GM19035 (cell line): ENCODE results near the gene CHST11.

ENCODE experiments used
- ATAC-seq: cut with Tn5 transposase; IDR thresholded peaks from one replicate; pipeline ENCODE4 v1.9.1; 2021; ENCODE audit not compliant: unreplicated experiment

CHST11 gene

DNA sequence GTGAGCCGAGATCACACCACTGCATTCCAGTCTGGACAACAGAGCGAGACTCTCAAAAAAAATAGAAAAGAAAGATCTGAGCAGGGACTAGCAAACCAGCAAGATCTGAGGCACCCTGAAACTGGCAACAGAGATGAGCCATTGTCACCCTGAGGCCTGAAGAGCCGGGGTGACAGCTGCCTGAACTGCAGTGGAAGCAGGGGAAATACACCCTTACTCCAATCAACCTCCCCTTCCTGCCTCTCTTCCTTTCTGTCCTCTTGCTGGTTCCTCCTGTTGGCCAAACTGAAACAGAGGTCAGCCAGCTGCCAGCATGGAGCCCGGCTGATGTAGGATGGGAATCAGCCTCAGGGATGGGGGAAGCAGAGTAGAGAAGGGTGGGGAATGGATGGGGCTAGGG, 192.0 kb downstream of the CHST11 start:
- no peak for ATAC-seq

DNA sequence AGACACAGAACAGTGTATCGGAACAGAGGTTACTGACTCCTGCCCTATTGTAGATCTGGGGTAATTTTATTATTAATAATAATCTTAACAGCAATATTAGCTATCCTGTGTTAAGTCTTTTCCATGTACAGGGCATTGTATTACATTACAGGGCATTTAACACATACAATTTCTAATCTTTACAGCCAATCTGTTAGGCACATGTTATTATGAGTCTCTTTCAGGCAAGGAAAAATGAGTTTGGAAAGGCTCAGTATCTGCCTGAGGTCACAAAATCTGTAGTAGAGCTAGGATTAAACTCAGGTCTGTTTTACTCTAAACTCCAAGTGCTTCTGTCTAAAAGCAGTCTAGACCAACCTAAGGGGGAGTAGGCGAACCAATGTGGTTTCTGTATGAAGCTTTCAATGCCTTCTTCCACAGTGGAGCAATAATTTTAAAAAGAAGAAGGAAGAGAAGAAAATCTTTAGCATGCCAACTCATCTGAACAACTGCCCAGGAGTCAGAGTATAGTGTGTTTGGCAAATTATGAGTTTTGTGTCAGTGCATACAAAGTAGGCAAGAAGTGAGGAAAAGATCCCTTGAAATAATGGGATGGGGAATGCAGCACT, 192.6 kb downstream of the CHST11 start:
- ATAC-seq = no peak

DNA sequence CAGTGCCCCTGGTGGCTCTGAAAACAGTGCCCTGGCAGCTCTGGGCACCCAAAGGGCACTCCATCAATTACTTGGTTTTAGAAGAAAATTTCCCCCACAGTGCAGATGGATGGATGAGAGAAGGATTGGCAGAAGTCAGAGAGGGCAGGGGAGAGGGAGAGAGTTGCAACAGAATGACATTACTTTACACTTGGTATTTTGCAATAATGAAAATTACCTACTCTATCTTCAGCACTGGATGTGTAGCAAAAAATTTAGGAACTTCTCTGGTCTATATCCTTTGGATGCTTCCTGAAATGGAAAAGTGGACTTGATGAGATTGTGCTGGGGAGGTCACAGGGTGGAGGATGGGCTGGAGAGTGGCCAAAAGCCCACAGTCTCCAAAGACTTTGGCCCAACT, 193.2 kb downstream of the CHST11 start:
- ATAC-seq = no peak

DNA sequence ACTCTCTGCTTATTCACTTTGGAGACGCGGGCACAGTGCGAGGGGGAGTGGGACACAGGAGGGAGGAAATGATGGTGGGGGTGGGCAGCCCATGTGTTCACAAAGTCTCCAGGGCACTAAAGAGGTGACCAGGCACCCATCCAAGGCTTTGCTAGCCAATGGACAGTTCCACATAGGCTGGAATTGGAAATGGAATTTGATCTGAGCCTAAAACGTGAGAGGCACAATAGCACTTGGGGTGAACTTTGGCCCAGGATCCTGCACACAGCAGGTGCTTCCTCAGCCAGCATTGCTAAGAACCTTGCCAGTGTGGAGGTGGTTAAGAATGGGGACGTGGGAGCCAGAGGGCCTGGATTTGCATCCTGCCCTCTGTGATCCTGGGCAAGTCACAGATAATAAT, 193.8 kb downstream of the CHST11 start:
- ATAC-seq = no peak

DNA sequence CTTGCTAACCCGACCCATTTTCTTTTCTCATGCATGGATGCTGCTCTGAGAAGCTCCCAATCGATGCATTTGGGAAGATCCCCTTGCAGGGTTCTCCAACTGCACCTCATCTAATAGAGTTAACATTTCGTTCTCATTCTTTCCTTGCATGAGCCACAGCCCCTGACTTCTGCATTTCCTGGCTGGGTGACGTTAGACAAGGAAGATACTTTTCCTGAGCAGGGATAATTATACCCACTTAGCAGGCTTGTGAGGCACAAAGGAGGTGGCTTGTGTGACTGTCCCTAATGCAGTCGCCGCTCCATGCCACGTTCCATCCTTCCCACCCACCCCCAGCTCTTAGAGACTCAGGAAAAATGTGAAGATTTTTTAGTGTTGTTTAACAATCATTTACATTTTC, 195.1 kb downstream of the CHST11 start:
- ATAC-seq = no peak

DNA sequence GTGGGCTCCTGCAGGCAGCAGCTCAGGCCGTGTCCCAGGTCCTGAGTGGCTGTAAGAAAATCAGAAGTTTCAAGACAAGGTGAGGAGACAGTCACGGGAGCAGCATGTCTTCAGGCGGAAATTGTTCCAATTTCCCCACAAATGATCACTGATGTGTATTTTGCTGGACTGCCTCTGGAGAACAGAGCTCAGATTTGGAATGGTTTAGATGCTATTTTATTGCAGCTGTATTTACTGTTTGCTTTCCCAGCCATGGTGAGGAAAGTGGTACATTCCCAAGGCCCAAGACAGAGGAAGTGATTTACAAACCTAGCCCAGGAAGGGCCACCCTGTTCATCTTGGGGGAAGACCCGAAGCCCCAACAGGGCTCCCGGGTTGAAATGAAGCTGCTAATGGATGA, 195.6 kb downstream of the CHST11 start:
- no peak for ATAC-seq

DNA sequence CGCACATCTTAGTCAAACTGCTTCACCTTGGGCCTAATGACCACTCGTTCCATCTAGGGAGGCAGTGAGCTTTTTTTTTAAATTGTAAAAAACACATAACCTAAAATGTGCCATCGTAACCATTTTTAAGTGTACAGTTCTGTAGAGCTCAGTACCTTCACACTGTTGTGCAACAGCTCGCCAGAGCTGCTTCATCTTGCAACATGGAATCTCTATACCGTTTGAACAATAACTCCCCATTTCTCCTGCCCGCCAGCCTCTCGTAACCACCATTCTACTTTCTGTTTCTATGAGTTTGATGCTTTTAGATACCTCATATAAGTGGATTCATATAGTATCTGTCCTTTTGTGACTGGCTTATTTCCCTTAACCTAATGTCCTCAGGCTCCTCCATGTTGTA, 196.2 kb downstream of the CHST11 start:
- no peak for ATAC-seq

DNA sequence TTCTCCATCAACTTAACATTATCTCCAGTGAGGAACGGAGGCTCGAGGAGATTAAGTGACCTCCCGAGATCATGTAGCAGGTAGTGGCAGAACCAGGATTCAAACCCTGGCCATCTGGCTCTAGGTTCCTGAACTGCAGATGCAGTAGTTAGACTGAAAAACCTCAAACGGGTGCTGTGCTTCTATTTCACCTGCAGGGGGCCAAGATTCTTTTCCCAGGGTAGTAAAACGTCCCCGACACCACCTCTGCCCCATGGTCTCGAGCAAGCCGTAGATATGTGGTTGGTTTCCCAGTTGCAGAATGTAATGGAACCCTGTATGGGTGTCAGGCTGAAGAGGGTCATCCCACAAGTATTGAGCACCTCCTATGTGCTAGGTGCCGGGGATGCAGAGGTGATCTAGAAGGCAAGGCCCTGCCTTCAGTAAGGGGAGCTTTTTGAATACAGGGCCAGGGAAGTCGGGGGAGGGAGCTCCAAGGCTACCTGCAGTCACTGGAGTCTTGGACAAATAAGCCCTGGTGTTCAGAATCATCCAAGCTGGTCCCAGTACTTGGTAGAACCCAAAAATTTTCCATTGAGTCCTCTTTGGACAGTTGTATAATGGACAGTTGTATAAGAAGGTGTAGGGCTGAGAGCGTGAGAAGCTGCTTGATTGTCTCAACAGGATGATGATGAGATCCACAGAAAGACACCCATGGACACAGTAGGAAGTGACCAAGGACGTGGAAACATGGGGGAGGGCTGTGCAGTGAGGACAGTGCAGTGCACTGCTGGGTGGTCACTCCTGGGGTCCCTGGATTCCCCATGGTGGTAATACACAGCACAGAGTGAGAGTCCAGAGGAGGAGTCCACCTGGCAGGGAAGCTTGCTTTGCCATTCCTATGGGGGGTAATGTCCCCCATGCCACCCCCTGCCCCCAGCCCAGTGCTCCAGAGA, 197.2 kb downstream of the CHST11 start:
- no peak for ATAC-seq

DNA sequence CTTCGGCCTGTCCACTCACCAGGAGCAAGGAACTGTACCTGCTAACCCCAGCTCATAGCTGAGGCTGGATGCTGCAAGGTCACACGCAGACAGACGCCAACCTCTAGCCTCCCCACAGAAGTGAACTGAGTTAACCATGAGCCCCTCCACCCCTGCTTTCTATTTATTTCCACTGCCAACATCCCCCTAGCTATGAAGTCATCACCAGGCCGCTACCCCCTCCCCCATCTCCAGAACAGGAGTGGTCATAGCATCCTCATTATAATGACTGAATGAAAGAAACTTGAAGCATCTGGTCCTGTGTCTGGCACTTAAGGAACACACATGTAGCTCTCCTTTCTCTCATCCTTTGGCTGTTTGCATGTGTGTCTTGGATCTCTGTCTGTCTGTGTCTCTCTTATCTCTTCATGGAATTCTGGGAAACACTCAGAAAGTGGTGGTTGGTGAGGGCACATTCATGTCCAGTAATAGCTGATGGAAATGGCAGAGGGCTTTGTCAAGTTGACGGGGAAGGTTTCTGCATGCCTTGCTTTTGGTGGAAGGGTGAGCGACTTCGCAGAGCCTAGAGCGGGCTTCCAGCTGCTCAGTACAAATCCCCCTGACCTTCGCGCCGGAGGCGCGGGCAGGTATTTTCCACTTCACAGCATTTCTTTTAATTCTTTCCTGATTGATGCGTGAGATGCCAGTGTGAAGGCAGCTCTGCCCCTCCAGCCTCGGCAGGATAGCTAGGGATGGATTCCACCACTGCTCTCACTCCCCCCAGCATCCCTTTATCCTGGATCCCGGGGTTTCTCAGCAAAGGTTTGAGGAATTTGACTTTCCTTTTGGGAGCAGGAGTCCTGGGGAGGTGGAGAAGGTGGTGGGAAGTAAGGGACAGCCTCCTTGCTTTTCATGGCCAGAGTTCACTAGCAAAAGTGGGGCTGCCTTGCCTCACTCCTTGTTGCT, 198.2 kb downstream of the CHST11 start:
- ATAC-seq = no peak

DNA sequence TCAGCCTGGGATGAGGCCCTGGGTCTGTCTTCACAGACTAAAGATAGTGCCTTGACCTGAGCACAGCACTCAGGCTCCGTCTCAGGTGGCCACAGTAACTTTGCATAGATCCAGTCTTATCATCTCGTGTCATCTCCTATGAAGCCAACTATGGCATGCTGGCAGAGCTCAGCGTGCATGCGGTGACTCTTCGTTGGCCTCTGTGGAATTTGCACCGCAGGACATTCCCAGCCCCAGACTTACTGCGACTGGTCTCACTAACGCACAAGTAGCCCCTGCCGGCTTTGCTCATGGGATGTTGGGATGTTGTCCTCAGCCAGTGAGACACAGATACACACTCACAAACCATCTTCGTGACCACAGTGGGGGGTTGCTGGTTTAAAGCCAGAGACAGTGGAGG, 199.6 kb downstream of the CHST11 start:
- ATAC-seq = no peak

DNA sequence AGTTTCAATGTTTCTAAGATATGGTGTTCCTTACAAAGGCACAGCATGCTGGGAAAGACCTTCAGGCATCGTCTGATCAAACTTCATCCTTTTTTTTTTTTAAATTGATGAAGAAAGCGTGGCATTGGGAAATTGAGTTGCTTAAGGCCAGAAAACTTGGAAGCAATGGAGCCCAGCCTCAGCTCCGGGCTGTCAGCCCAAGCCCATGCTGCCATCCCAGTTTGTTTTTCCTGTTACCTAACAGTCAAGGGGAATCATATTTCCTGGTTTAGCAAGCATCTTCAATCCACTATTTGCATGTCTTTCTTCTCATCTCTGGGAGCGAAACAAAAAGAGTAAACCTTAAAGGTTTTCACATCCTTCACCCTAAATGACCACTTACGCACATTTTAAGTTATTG, 200.2 kb downstream of the CHST11 start:
- ATAC-seq = no peak

DNA sequence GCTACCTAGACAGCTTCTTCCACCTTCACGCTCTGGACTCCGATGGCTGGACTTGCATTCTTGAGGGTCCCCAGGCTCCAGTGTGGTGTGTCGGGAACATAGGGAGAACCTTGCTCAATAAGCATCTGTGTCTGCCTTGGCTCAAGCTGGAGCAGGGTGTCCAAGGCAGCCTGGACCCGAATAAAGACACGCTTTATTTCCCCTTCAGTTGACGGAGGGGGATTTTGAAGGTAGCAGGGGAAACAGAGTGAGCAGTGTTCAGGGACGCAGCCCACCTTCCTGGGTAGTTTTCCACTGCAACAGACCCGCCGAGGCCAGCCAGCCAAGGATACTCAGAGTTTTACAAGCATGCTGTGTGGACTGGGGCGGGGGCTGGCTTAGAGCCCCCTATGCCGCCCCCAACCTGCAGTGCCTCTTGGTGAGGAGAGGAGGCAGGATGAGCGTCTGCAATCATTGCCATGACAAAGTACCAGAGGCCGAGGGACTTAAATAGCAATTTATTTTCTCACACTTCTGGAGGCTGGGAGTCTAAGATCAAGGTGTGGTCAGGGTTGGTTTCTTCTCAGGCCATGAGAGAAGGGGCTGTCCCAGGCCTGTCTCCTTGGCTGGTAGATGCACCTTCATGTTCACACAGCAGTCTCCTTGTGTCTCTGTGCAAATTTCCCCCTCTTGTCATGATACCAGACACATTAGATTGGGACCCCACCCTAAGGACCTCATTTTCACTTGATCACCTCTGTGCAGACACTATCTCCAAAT, 201.2 kb downstream of the CHST11 start:
- no peak for ATAC-seq

DNA sequence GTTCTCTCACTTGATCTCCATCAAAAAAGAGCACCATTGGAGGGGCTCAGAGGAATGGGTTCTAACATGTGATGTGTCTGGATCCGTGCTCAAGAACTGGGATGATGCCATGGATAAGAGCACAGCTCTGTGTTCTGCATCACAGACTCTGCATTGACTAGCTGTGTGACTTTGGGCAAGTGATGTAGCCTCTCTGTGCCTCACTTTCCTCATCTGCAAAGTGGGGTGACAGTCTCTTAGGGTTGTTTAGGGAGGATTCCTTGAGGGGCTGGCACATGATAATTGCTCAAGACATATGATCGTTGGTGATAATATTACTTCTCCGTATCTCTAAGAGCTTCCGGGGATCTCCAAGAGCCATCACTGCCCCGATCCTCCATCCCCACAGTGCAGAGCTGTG, 202.3 kb downstream of the CHST11 start:
- ATAC-seq = no peak

DNA sequence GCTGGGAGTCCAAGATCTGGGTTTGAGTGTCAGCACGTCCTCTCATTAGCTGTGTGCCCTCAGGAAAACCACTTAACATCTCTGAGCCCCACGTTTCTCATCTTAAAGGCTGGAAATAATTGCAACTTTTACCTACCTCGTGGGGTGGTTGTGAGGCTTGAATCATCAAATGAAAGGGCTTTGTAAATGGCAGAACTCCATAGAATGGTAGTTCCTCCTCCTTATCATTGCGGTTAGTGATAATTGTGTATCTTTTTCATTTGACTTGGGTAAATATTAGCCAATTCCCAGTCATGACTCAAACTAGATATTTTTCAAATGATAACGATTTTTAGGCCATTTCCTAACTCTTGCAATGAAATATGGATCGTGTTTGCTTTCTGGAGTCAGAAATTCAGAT, 205.5 kb downstream of the CHST11 start:
- ATAC-seq = no peak

DNA sequence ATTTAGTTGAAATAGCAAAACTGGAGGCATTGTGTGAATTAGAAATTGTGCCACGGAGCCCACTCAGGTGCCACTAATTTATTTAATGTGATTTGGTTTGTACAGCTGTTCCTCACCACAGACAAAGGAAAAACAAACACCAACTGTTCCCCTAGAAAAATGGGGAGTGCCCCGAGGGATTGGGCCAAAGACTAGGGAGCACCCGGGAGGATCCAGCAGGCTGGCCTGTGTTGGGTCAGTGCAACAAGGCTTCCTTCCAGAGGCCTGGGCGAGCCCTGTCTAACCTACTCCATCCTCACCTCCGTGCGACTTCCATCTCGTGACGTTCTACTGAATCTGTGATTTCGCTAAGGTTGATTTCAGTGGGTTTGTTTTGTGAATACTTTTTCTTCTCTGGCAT, 206.2 kb downstream of the CHST11 start:
- no peak for ATAC-seq

DNA sequence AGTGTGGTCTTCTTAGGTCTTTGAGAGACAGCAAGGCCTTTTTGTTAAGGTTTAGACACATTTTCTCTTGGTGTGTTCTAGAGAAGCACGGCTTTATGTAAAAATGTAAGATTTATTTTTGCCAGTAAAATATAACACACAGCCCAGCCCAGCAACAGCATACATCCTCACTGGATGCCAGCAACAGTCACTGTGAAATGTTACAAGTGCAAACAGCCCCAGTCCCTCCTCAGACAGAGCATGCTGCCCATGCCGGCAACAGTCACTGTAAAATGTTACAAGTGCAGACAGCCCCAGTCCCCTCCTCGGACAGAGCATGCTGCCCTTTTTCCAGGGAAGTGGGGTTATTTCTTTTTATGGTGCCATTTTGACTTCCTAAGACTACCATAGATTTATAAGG, 207.6 kb downstream of the CHST11 start:
- ATAC-seq = no peak

DNA sequence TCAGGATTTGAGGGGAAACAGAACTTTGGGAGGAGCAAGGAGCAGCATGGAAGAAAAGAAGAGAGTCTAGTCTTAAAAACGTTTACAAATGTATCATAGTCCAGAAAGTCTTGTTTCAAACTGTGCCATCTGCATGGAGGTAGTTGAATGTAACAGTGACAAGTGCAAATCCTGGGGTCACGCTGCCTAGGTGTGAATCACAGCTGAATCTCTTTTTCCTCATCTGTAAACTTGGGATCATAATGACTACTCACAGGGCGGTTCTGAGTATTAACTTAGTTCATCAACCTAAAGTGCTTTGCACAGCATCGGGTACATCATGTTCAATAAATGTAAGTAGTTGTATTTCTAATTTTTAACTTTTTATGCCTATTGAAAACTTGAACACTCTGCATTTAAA, 208.5 kb downstream of the CHST11 start:
- ATAC-seq = no peak

DNA sequence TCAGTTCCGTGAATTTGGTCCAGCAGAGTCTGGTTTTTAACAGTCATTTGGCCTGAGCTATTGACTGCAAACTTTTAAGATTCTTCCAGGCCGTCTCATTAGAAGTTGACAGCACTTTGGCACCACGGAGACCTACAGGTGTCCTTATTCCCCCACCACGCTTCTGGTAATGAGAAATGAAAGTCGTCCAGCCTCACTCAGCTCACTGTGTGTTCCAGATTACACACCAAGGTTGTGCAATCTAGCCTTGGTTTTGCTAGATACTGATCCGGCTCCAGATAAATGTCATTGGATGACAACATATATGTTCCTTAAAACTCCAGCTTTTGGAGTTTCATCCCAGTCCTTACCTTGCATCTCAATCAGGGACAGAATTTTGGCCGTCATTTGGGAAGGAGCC, 210.4 kb downstream of the CHST11 start:
- no peak for ATAC-seq

DNA sequence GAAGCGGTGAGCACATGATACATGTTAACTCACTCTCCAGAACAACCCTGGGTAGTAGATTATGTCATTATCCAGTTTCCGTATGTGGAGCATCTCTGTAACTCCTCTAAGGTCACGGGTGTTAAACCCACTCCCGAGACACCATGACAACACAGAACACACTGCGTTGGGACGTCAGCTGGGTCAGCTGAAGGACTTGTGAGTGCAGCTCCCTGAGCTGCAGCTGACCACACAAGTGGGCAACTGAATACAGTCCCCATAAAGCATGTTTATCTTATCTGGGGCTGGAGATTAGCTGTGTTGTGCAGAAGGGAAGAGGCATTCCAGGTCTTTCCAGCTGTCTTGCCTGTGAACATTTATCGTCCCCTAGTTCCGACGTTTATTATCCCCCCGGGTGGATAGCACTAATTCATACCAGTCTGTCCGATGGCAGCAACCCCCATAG, 211.5 kb downstream of the CHST11 start:
- no peak for ATAC-seq

DNA sequence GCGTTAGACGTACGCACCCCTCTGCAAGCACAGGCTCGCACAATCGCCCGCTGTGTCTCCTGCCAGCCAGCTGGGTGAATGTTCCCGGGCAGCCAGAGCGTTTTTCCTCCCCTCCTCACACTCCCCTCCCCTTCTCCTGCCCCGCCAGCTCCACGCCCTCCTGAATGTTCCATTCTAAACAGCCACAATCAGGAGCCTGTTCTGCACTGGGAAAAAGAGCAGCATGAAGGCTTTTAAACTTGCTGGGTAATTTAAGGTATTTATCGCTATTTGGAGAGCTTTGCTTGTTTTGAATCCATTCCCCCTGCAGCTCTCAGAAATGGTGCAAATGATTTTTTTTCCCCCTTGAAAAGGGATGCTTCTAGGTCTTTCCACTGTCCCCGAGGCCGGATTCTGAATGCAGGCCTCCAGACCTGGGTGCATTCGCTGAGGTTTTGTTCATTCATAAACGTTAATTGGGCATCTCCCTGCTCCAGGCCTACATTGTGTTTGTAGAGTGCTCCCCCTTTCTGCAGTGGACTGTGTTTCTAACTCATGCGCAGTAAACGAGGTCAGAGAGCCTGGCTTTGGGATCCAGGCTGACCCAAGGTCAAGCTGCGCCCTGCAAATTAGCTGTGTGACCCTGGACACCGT, 212.5 kb downstream of the CHST11 start:
- no peak for ATAC-seq
